ENCODE measurements around the gene CFAP68. TPM values are rescaled to one million over a fixed set of nuclear protein-coding genes. Genes with fewer than 3 reads are reported as not detected.

CFAP68 gene
- total RNA-seq, 1 experiment from 2014 or later, result 23.4 TPM

DNA sequence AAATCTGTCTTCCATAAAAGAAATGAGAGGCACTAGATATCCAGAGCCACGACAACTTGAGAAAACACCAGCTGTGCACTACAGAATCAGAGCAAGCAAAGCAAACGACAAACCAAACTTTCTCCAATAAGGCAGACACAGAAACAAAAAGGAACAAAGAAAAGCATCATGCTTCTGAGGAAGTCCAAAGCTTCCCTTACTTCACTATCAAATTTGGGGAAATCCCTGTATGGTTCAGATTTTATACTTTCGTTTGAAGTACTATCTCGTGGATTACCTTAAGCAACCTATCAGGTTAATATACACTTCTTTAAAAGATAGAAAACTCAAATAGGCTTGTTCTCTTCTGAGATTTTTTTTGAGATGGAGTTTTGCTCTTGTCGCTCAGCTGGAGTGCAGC, 35.7 kb upstream of the CFAP68 start:
- TF ChIP-seq, protein P1, sequence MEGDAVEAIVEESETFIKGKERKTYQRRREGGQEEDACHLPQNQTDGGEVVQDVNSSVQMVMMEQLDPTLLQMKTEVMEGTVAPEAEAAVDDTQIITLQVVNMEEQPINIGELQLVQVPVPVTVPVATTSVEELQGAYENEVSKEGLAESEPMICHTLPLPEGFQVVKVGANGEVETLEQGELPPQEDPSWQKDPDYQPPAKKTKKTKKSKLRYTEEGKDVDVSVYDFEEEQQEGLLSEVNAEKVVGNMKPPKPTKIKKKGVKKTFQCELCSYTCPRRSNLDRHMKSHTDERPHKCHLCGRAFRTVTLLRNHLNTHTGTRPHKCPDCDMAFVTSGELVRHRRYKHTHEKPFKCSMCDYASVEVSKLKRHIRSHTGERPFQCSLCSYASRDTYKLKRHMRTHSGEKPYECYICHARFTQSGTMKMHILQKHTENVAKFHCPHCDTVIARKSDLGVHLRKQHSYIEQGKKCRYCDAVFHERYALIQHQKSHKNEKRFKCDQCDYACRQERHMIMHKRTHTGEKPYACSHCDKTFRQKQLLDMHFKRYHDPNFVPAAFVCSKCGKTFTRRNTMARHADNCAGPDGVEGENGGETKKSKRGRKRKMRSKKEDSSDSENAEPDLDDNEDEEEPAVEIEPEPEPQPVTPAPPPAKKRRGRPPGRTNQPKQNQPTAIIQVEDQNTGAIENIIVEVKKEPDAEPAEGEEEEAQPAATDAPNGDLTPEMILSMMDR (conservative IDR thresholded peaks at IDR 0.05), result no peak
- no peak overlapping the region for H2BK5ac ChIP-seq (ENCODE audit: insufficient read length, low read length)
- H2BK15ac ChIP-seq (ENCODE audit: low read depth, low read length), result no peak overlapping the region
- no peak overlapping the region for H3K18ac ChIP-seq (ENCODE audit: insufficient read length, low read depth, low read length)
- H3K9ac ChIP-seq (ENCODE audit: extremely low read depth, insufficient read length, low read length), result no peak overlapping the region
- H4K20me1 ChIP-seq (ENCODE audit: control insufficient read depth, insufficient read depth, insufficient read length), result no peaks in the 10 kb centered on the region
- no peak overlapping the region for H4K91ac ChIP-seq (ENCODE audit: insufficient read length, low read depth, low read length)
- no peak overlapping the region for H3K4me2 ChIP-seq (ENCODE audit: insufficient read depth, insufficient read length, low read length)
- no peak overlapping the region for H3T11ph ChIP-seq (ENCODE audit: low read length)
- no peaks in the 10 kb centered on the region for H3K23me2 ChIP-seq (ENCODE audit: insufficient read length, low read depth, low read length, poor library complexity, severe bottlenecking)
- WGBS (ENCODE audit: extremely low coverage, insufficient read length, low lambda C conversion rate), result no CpG with 5 or more reads among the region's 5 CpGs
- peaks cover 28% of the 10 kb centered on the region in 2 experiments for H3K4me1 Mint-ChIP-seq
- no peaks in the 10 kb centered on the region for H3K9me3 Mint-ChIP-seq
- no peaks in the 10 kb centered on the region for H3K79me2 ChIP-seq (ENCODE audit: insufficient read depth, low read length)
- H3K4ac ChIP-seq (ENCODE audit: low read depth, low read length), result no peak overlapping the region
- no peak overlapping the region for H2AK5ac ChIP-seq (ENCODE audit: insufficient read length, low read length)
- no peak overlapping the region for H3K23ac ChIP-seq (ENCODE audit: insufficient read length, low read depth, low read length)
- H3K9me3 ChIP-seq (ENCODE audit: control insufficient read depth, low read depth, low read length), result no peaks in the 10 kb centered on the region
- no peak overlapping the region for H2BK12ac ChIP-seq (ENCODE audit: insufficient read length, low read depth, low read length)
- no peak overlapping the region for H2BK20ac ChIP-seq (ENCODE audit: low read depth, low read length, poor library complexity, severe bottlenecking)
- H4K5ac ChIP-seq (ENCODE audit: insufficient read length, low read depth, low read length), result no peak overlapping the region
- H3K27me3 Mint-ChIP-seq (ENCODE audit: low read depth), result no peaks in the 10 kb centered on the region
- no peaks in the 10 kb centered on the region for H3K27me3 ChIP-seq (ENCODE audit: insufficient read depth, low read length)
- no peak overlapping the region for H2AFZ ChIP-seq (ENCODE audit: low read length)
- no peak overlapping the region for H3K27ac ChIP-seq (ENCODE audit: insufficient read length, low read depth, low read length)
- no peak overlapping the region for H2BK120ac ChIP-seq (ENCODE audit: low read depth, low read length, poor library complexity, severe bottlenecking)
- no peak overlapping the region for H3K27ac Mint-ChIP-seq
- peaks cover 0 to 5% (median 5%) of the 10 kb centered on the region in 3 experiments; a peak in 3 of 7 replicates for H3K36me3 Mint-ChIP-seq (ENCODE audit: insufficient read depth in 1 of 3, low read depth in 3 of 3)
- H3K4me1 ChIP-seq (ENCODE audit: insufficient read depth, low read length), result no peaks in the 10 kb centered on the region; the same call in 1 of the 2 replicates
- H4K8ac ChIP-seq (replicated peaks; ENCODE audit: insufficient read length, low read depth, low read length), result no peak overlapping the region
- H3K56ac ChIP-seq (ENCODE audit: insufficient read length, low read depth, low read length), result no peak overlapping the region
- DNase-seq, result no peak
- H3K79me1 ChIP-seq (ENCODE audit: insufficient read depth, low read depth, low read length, poor library complexity, severe bottlenecking), result no peaks in the 10 kb centered on the region
- no peak overlapping the region for H3K14ac ChIP-seq (ENCODE audit: insufficient read depth, low read length)
- H3K4me3 Mint-ChIP-seq, result no peak overlapping the region

Measured in H9 (cell line).